GM20431 (cell line): Measurements from ENCODE around the gene ARPIN.
"Not testable (repeated sequence)": the region's sequence is repeated elsewhere in the genome, so short reads cannot be mapped to it uniquely, and the experiment has no call there.

Source experiments
- in situ Hi-C: fragments of 300-500 bp; cut with MseI, MboI; formaldehyde crosslinking; loops from one replicate; pipeline ENCODE4 v1.15.0; 2020; ENCODE audit warnings: low sequenced_read_pairs; ENCODE audit not compliant: unreplicated experiment

The ARPIN gene

GRCh38 chr15:89912674-89913396 lies at the start of gene ARPIN:
ARPIN (minus strand) TSS chr15:89912952; CDS start chr15:89912835, 117 bp downstream.
- in situ Hi-C loops: loop anchor here (10.0 kb wide), 1 partner anchor 162 kb away; no protein-coding TSS in a partner anchor

GRCh38 chr15:89958107-89958805 lies 45.5 kb upstream of the ARPIN start:
- in situ Hi-C loops: no loop called here

- in situ Hi-C loops: not testable (repeated sequence)
Measured at GRCh38 chr15:89955449-89955998, 42.8 kb upstream of the ARPIN start.

GRCh38 chr15:89954541-89954940 lies 41.8 kb upstream of the ARPIN start:
- in situ Hi-C loops: no loop called here

GRCh38 chr15:89948796-89949195 lies 36.0 kb upstream of the ARPIN start:
- in situ Hi-C loops: no loop called here

- in situ Hi-C loops: no loop called here
Measured at GRCh38 chr15:89947385-89947784, 34.6 kb upstream of the ARPIN start.

GRCh38 chr15:89946681-89947299 lies 34.0 kb upstream of the ARPIN start:
- in situ Hi-C loops: no loop called here

GRCh38 chr15:89943721-89944120 lies 31.0 kb upstream of the ARPIN start:
- in situ Hi-C loops: not testable (repeated sequence)

- in situ Hi-C loops: no loop called here
Measured at GRCh38 chr15:89939910-89940309, 27.2 kb upstream of the ARPIN start.

- in situ Hi-C loops: not testable (repeated sequence)
Measured at GRCh38 chr15:89939377-89939776, 26.6 kb upstream of the ARPIN start.

- in situ Hi-C loops: no loop called here
Measured at GRCh38 chr15:89937365-89938350, 24.9 kb upstream of the ARPIN start.

- in situ Hi-C loops: no loop called here
Measured at GRCh38 chr15:89936786-89937265, 24.1 kb upstream of the ARPIN start.

- in situ Hi-C loops: no loop called here
Measured at GRCh38 chr15:89936051-89936785, 23.5 kb upstream of the ARPIN start.

GRCh38 chr15:89932880-89933279 lies 20.1 kb upstream of the ARPIN start:
- in situ Hi-C loops: no loop called here

GRCh38 chr15:89928421-89928820 lies 15.7 kb upstream of the ARPIN start:
- in situ Hi-C loops: no loop called here

- in situ Hi-C loops: no loop called here
Measured at GRCh38 chr15:89926158-89926557, 13.4 kb upstream of the ARPIN start.

- in situ Hi-C loops: loop anchor here (10.0 kb wide), 1 partner anchor 157 kb away; no protein-coding TSS in a partner anchor
Measured at GRCh38 chr15:89917442-89918101, 4.8 kb upstream of the ARPIN start.

- in situ Hi-C loops: loop anchor here (10.0 kb wide), 1 partner anchor 158 kb away; no protein-coding TSS in a partner anchor
Measured at GRCh38 chr15:89916660-89917059, 3.9 kb upstream of the ARPIN start.
